Measurements from ENCODE around the gene NAV2. TPM values are rescaled to one million over a fixed set of nuclear protein-coding genes. Genes with fewer than 3 reads are reported as not detected.

Gene NAV2
- total RNA-seq, 1 experiment from 2014 or later: 2.1 TPM

- ATAC-seq (no peak), DNase-seq (ENCODE audit: low read depth, low spot score) (no peak)
- no peaks in the 10 kb centered on the region for H3K9me3 ChIP-seq (ENCODE audit: control insufficient read depth in 1 of 2, insufficient read depth in 1 of 2, low read depth in 1 of 2, low read length in 2 of 2)
- no peaks in the 10 kb centered on the region for H4K20me1 ChIP-seq (ENCODE audit: insufficient read depth)
- intact Hi-C loops (cut with micrococcal nuclease): no loop called here
- ChIA-PET RAD21 (ENCODE audit: low non-redundant PET in 1 of 2, low total read pairs in 2 of 2, uncharacterized antibody in 2 of 2, unreplicated experiment in 2 of 2) (no interaction called here), CTCF (no interaction called here), POLR2A (no interaction called here)
- no peaks in the 10 kb centered on the region for H3K4me1 ChIP-seq (ENCODE audit: control insufficient read depth in 1 of 2, insufficient read depth in 2 of 2, low read length in 2 of 2)
- no peak overlapping the region for H3K9ac ChIP-seq (ENCODE audit: low read length)
- H3K27ac ChIP-seq (ENCODE audit: low read depth, low read length): no peak overlapping the region
- H3K9me2 ChIP-seq (ENCODE audit: insufficient read depth): no peaks in the 10 kb centered on the region
- H3K4me3 ChIP-seq (replicated peaks in 1 of 2; ENCODE audit: low read depth in 1 of 2, low read length in 2 of 2): no peak overlapping the region
- no peaks in the 10 kb centered on the region for H3K27me3 ChIP-seq (ENCODE audit: insufficient read depth, low read length)
- no peaks in the 10 kb centered on the region for H3K36me3 ChIP-seq (ENCODE audit: control insufficient read depth in 1 of 2, insufficient read depth in 2 of 2, low read length in 2 of 2)
- H3K4me2 ChIP-seq (ENCODE audit: low read length): no peak overlapping the region
- H3K79me2 ChIP-seq (ENCODE audit: insufficient read depth, low read length): no peaks in the 10 kb centered on the region
- H2AFZ ChIP-seq (ENCODE audit: low read depth, low read length, poor library complexity, severe bottlenecking): no peak overlapping the region
- no TSS peak for BruUV-seq (replicated peaks)
- TF ChIP-seq REST (IDR thresholded peaks at IDR 0.05; ENCODE audit: low read depth): no peak
- no peak for TF ChIP-seq CBX3 (IDR thresholded peaks at IDR 0.05; ENCODE audit: low read depth)
- TF ChIP-seq ATF3 (IDR thresholded peaks at IDR 0.05): no peak
Observed at GRCh38 chr11:20089367-20089766, 376.7 kb downstream of the NAV2 start.

- no peaks in the 10 kb centered on the region for H4K20me1 ChIP-seq (ENCODE audit: insufficient read depth)
- H3K4me1 ChIP-seq (ENCODE audit: control insufficient read depth in 1 of 2, insufficient read depth in 2 of 2, low read length in 2 of 2): no peaks in the 10 kb centered on the region
- H3K4me3 ChIP-seq (replicated peaks in 1 of 2; ENCODE audit: low read depth in 1 of 2, low read length in 2 of 2): no peak overlapping the region
- no peak for ATAC-seq
- no peaks in the 10 kb centered on the region for H3K27me3 ChIP-seq (ENCODE audit: insufficient read depth, low read length)
- no peak overlapping the region for H3K9ac ChIP-seq (ENCODE audit: low read length)
- no peaks in the 10 kb centered on the region for H3K79me2 ChIP-seq (ENCODE audit: insufficient read depth, low read length)
- no peak overlapping the region for H2AFZ ChIP-seq (ENCODE audit: low read depth, low read length, poor library complexity, severe bottlenecking)
- no peaks in the 10 kb centered on the region for H3K9me3 ChIP-seq (ENCODE audit: control insufficient read depth in 1 of 2, insufficient read depth in 1 of 2, low read depth in 1 of 2, low read length in 2 of 2)
- no peak for DNase-seq (ENCODE audit: low read depth, low spot score)
- ChIA-PET CTCF (no interaction called here), RAD21 (ENCODE audit: low non-redundant PET in 1 of 2, low total read pairs in 2 of 2, uncharacterized antibody in 2 of 2, unreplicated experiment in 2 of 2) (no interaction called here), POLR2A (no interaction called here)
- intact Hi-C loops (cut with micrococcal nuclease): no loop called here
- no peak overlapping the region for H3K4me2 ChIP-seq (ENCODE audit: low read length)
- H3K9me2 ChIP-seq (ENCODE audit: insufficient read depth): no peaks in the 10 kb centered on the region
- H3K27ac ChIP-seq (ENCODE audit: low read depth, low read length): no peak overlapping the region
- H3K36me3 ChIP-seq (ENCODE audit: control insufficient read depth in 1 of 2, insufficient read depth in 2 of 2, low read length in 2 of 2): no peaks in the 10 kb centered on the region
- no TSS peak for BruUV-seq (replicated peaks)
- TF ChIP-seq POLR2A (IDR thresholded peaks at IDR 0.05; ENCODE audit: borderline replicate concordance, extremely low read depth, insufficient read depth, insufficient read length) (no peak), CEBPB (IDR thresholded peaks at IDR 0.05; ENCODE audit: low read depth) (no peak), SP1 (IDR thresholded peaks at IDR 0.05; ENCODE audit: low read depth) (no peak), CBX3 (IDR thresholded peaks at IDR 0.05; ENCODE audit: low read depth) (no peak), SRF (IDR thresholded peaks at IDR 0.05; ENCODE audit: low read depth) (no peak), EZH2 (IDR thresholded peaks at IDR 0.05) (no peak), EZH2phosphoT487 (IDR thresholded peaks at IDR 0.05; ENCODE audit: borderline replicate concordance) (no peak), ATF3 (IDR thresholded peaks at IDR 0.05) (no peak), ZFX (IDR thresholded peaks at IDR 0.05) (no peak), YY1 (IDR thresholded peaks at IDR 0.05; ENCODE audit: extremely low read depth, insufficient replicate concordance, low read depth, low read length) (no peak), TCF7L2 (IDR thresholded peaks at IDR 0.05; ENCODE audit: borderline replicate concordance, extremely low read depth, insufficient read depth, insufficient read length) (no peak)
- TF ChIP-seq, protein P1, sequence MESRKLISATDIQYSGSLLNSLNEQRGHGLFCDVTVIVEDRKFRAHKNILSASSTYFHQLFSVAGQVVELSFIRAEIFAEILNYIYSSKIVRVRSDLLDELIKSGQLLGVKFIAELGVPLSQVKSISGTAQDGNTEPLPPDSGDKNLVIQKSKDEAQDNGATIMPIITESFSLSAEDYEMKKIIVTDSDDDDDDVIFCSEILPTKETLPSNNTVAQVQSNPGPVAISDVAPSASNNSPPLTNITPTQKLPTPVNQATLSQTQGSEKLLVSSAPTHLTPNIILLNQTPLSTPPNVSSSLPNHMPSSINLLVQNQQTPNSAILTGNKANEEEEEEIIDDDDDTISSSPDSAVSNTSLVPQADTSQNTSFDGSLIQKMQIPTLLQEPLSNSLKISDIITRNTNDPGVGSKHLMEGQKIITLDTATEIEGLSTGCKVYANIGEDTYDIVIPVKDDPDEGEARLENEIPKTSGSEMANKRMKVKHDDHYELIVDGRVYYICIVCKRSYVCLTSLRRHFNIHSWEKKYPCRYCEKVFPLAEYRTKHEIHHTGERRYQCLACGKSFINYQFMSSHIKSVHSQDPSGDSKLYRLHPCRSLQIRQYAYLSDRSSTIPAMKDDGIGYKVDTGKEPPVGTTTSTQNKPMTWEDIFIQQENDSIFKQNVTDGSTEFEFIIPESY (IDR thresholded peaks at IDR 0.05; ENCODE audit: extremely low read depth, insufficient replicate concordance, low read length): no peak
Observed at GRCh38 chr11:20089796-20090653, 377.4 kb downstream of the NAV2 start.

Data from HCT116 (cell line).